Lower leg skin (tissue), 4 donors: Measurements from ENCODE around the gene GPC6. TPM values are rescaled to one million over a fixed set of nuclear protein-coding genes. Genes with fewer than 3 reads are reported as not detected.

Experiments
- DNase-seq, 2 donors: peaks; one replicate each; pipeline ENCODE4 v3.0.0-alpha.2; 2019; ENCODE audit warnings: low spot score in 2 of 2
- H3K4me3 ChIP-seq: fragments of 200-600 bp; sonication (generic); 2 replicates; pipeline ENCODE4 v1.5.1; 2017; ENCODE audit warnings: mild to moderate bottlenecking, low read depth; ENCODE audit not compliant: poor library complexity, severe bottlenecking
- POLR2A ChIP-seq, 2 donors: fragments of 450-650 bp; IDR thresholded peaks; one replicate each; pipeline ENCODE4 v1.6.1; 2016 to 2017; ENCODE audit warnings: antibody characterized with exemption in 2 of 2, mild to moderate bottlenecking in 1 of 2, moderate library complexity in 1 of 2
- WGBS, 2 donors: methylation state at CpG; one replicate each; pipeline ENCODE4 v1.1.5; 2018; 5-methylcytosine and 5-hydroxymethylcytosine counted together
- intact Hi-C: fragments of 100-400 bp; cut with DNase I; formaldehyde crosslinking; loops from one replicate; pipeline ENCODE4 v1.15.0; 2023; ENCODE audit warnings: low total_unique reads
- total RNA-seq, 4 donors: library from RNA; depleted of rRNA; stranded (reverse); fragments of >200 nt; gene quantifications; one replicate each; pipeline ENCODE4 v1.1.0, GENCODE V29; 2016
- TF ChIP-seq, protein P1 (sequence below), 3 donors: fragments of 450-650 bp; IDR thresholded peaks; one replicate each; pipeline ENCODE4 v1.5.1; 2016; ENCODE audit warnings: antibody characterized with exemption in 3 of 3, mild to moderate bottlenecking in 3 of 3, moderate library complexity in 2 of 3

The GPC6 gene
- total RNA-seq, 4 donors from 2014 or later = 1.4 to 5.2 (median 2.5) TPM

DNA sequence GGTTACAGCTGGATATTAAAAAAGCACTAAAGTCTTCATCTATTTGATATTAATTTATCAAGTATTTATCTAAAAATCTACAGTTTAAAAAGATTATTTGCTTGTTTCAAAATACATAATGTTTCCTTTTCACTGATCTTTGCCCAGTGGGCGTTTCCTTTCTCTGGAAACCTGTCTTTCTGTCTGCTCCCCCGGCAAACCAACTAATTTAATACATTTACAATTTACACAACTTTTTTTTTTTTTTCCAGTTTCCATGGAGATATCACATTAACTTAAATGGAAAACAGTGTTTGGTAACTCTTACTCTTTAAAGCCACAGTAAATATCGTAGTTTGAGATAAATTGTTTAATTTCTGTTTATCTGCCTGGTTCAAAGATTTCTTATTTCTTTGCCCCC is 5.3 kb downstream of the GPC6 start:
- intact Hi-C loops = no loop called here
- 78 to 79% methylated on average over 3 of the region's 3 CpGs for WGBS, 2 donors
- H3K4me3 ChIP-seq = no peak overlapping the region
- DNase-seq = no peak
- TF ChIP-seq, protein P1, sequence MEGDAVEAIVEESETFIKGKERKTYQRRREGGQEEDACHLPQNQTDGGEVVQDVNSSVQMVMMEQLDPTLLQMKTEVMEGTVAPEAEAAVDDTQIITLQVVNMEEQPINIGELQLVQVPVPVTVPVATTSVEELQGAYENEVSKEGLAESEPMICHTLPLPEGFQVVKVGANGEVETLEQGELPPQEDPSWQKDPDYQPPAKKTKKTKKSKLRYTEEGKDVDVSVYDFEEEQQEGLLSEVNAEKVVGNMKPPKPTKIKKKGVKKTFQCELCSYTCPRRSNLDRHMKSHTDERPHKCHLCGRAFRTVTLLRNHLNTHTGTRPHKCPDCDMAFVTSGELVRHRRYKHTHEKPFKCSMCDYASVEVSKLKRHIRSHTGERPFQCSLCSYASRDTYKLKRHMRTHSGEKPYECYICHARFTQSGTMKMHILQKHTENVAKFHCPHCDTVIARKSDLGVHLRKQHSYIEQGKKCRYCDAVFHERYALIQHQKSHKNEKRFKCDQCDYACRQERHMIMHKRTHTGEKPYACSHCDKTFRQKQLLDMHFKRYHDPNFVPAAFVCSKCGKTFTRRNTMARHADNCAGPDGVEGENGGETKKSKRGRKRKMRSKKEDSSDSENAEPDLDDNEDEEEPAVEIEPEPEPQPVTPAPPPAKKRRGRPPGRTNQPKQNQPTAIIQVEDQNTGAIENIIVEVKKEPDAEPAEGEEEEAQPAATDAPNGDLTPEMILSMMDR (IDR thresholded peaks at IDR 0.05) = no peak
- TF ChIP-seq POLR2A (IDR thresholded peaks at IDR 0.05) = no peak

DNA sequence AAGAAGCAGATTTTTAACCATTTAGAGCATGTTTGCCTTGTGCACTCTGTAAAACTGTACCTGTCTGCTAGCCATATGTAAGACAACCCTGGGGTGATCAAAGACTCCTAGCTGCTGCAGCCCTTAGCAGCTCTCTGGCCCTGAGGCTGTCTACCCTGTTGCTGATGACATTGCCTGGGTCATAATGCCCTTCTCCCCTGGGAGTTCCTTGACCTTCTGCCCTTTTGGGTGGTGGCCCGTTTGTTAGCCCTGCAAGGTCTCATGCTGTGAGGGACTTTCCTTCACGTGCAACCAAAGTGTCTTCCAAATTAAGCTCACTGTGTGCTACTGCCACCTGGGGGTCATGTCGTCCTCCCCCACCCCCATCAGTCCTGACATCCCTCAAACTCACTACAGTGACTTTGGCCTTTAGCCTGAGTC is 7.4 kb downstream of the GPC6 start:
- 59 to 69% methylated on average over 3 of the region's 3 CpGs for WGBS, 2 donors
- H3K4me3 ChIP-seq = no peak overlapping the region
- intact Hi-C loops = no loop called here
- TF ChIP-seq, protein P1 (IDR thresholded peaks at IDR 0.05) = no peak
- TF ChIP-seq POLR2A (IDR thresholded peaks at IDR 0.05) = no peak
- DNase-seq = no peak

DNA sequence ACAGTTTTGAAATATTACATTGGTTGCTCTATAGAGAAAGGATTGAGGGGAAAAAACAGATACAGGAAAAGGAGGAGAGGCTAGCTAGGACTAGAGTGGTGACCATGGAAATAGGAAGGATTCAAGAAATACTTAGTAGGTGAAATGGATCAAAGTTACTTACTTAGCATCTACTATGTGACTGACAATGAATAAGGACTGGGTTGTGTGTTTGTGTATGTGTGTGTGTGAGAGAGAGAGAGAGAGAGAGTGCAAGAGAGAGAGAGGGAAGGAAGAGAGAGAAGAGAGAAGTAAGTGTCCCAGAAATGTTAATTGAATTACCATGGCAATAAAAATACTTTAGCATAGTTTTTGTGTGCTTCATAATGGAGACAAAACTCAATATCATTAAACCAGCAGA is 7.9 kb downstream of the GPC6 start:
- H3K4me3 ChIP-seq = no peak overlapping the region
- intact Hi-C loops = no loop called here
- DNase-seq = no peak
- TF ChIP-seq, protein P1 (IDR thresholded peaks at IDR 0.05) = no peak
- no peak for TF ChIP-seq POLR2A (IDR thresholded peaks at IDR 0.05)

DNA sequence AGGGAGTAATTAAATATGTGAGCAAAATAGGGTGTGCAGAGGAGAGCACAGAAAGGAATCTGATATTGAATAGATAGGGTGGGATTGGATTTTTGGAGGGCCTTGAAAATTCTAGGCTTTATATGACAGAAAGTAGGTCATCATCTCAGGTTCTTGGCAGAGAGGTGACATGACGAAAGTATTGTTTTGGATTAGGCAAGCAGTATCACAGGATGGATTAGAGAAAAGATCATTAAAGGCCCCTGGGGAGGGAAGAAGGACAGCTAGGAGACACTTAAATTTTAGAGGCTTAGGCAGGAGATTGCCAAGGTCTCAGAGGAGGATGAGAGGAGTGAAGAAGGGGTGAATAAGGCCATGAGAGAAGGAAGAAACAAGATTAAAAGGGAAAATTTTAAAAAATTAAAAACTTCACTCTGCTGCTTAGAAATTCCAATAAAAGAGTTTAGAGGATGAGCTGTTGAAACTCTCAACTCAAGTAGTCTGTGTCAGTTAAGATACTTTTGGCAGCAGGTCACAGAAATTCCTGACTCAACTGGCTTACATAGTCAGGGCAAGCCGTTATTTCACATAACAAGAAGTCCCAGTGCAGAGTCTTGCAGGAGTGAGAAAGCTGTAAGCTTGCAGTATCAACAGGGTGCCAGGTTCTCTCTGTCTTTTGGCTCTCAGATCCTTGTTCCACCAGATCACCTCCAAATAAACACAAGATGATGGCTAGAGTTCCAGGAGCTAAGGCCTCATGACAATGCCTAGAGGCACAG is 8.8 kb downstream of the GPC6 start:
- 26 to 46% methylated on average over 2 of the region's 2 CpGs for WGBS, 2 donors
- H3K4me3 ChIP-seq = no peak overlapping the region
- intact Hi-C loops = no loop called here
- TF ChIP-seq POLR2A (IDR thresholded peaks at IDR 0.05) = no peak
- TF ChIP-seq, protein P1 (IDR thresholded peaks at IDR 0.05) = no peak
- peak in 1 of 2 donors; percentile 33 for DNase-seq

DNA sequence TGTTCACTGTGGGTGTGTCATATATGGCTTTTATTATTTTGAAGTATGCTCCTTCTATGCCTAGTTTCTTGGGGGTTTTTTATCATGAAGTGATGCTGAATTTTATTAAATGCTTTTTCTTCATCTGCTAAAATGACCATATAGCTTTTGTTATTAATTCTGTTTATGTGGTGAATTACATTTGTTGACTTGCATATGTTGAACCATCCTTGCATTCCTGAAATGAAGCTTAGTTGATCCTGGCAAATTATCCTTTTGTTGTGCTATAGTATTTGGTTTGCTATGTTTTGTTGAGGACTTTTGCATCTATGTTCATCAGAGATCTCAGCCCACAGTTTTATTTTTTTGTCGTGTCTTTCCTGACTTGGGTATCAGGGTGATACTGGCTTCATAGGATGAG is 12.1 kb downstream of the GPC6 start:
- 95 to 100% methylated on average over 1 of the region's 1 CpG for WGBS, 2 donors

More for the DNA sequence above, 12.1 kb downstream of the GPC6 start:
- intact Hi-C loops = no loop called here
- DNase-seq = no peak
- TF ChIP-seq, protein P1 (IDR thresholded peaks at IDR 0.05) = no peak
- no peak for TF ChIP-seq POLR2A (IDR thresholded peaks at IDR 0.05)
- H3K4me3 ChIP-seq = no peak overlapping the region
